ENCODE measurements around the gene AP2S1. TPM values are rescaled to one million over a fixed set of nuclear protein-coding genes. Genes with fewer than 3 reads are reported as not detected.

The AP2S1 gene
- total and polyA plus RNA-seq, 2 of the 4 experiments (the other 2 are of a cell fraction), result 144 to 274 TPM

- intact Hi-C loops (cut with micrococcal nuclease), result loop anchor here (2.0 kb wide), 1 partner anchor 50 kb away; no protein-coding TSS in a partner anchor
These were observed 11.8 kb upstream of the AP2S1 start for GRCh38 chr19:46862503-46862834.

More at GRCh38 chr19:46862503-46862834, 11.8 kb upstream of the AP2S1 start:
- peak overlapping the region; percentile 74; the same call in 1 of the 2 replicates for H3K27ac ChIP-seq (ENCODE audit: insufficient read depth, low read length)
- H3K27me3 ChIP-seq (ENCODE audit: control insufficient read depth, insufficient read depth, low read length), result no peaks in the 10 kb centered on the region
- H3K14ac ChIP-seq (replicated peaks; ENCODE audit: low read depth, low read length), result peak overlapping the region; percentile 76
- H2BK120ac ChIP-seq (ENCODE audit: low read depth, low read length), result no peak overlapping the region
- ATAC-seq (ENCODE audit: low read depth) (no peak), DNase-seq (no peak)
- H2AK5ac ChIP-seq (ENCODE audit: low read depth, low read length), result no peak overlapping the region; the same call in 1 of the 2 replicates
- H3K4me2 ChIP-seq (ENCODE audit: low read depth, low read length), result peak overlapping the region; percentile 97
- CTCF ChIA-PET, result interaction anchor here (0.6 to 1.2 kb wide), 2 partner anchors 12 to 128 kb away, joined by 5 to 7 read pairs; no protein-coding TSS in a partner anchor
- peaks cover 20% of the 10 kb centered on the region for H3K4me1 ChIP-seq (ENCODE audit: control insufficient read depth, insufficient read depth, low read length)
- H4K8ac ChIP-seq (ENCODE audit: low read depth in 2 of 2, low read length in 2 of 2), result no peak overlapping the region
- H3K9ac ChIP-seq (ENCODE audit: low read depth, low read length), result peak overlapping the region; percentile 94
- POLR2A ChIA-PET (ENCODE audit: unreplicated experiment), result no interaction called here
- dilution Hi-C loops (cut with HindIII; ENCODE audit: low sequenced_read_pairs, unreplicated experiment), result no loop called here
- peaks cover 68% of the 10 kb centered on the region for H4K20me1 ChIP-seq (ENCODE audit: insufficient read depth, low read length)
- TF ChIP-seq RCOR1 (IDR thresholded peaks at IDR 0.05; ENCODE audit: insufficient replicate concordance, low read length), result no peak
- TF ChIP-seq, protein P1, sequence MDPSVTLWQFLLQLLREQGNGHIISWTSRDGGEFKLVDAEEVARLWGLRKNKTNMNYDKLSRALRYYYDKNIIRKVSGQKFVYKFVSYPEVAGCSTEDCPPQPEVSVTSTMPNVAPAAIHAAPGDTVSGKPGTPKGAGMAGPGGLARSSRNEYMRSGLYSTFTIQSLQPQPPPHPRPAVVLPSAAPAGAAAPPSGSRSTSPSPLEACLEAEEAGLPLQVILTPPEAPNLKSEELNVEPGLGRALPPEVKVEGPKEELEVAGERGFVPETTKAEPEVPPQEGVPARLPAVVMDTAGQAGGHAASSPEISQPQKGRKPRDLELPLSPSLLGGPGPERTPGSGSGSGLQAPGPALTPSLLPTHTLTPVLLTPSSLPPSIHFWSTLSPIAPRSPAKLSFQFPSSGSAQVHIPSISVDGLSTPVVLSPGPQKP (IDR thresholded peaks at IDR 0.05; ENCODE audit: borderline replicate concordance, low read depth, low read length), result no peak
- no peak for TF ChIP-seq FOS (IDR thresholded peaks at IDR 0.05; ENCODE audit: low read depth, low read length)
- TF ChIP-seq MXI1 (IDR thresholded peaks at IDR 0.05; ENCODE audit: borderline replicate concordance, low read depth, low read length), result no peak
- no peak for TF ChIP-seq NFE2L2 (IDR thresholded peaks at IDR 0.05; ENCODE audit: low read depth, low read length)
- TF ChIP-seq BHLHE40 (IDR thresholded peaks at IDR 0.05; ENCODE audit: low read depth, low read length), result no peak
- no peak for TF ChIP-seq RAD21 (IDR thresholded peaks at IDR 0.05; ENCODE audit: low read length)
- TF ChIP-seq CHD1 (IDR thresholded peaks at IDR 0.05; ENCODE audit: low read depth, low read length), result no peak
- TF ChIP-seq POLR2A (IDR thresholded peaks at IDR 0.05; ENCODE audit: low read depth, low read length), result no peak
- no peak for TF ChIP-seq MAFK (IDR thresholded peaks at IDR 0.05; ENCODE audit: low read depth, low read length)
- no peak for TF ChIP-seq MAZ (IDR thresholded peaks at IDR 0.05; ENCODE audit: borderline replicate concordance, low read depth, low read length)
- no peak for TF ChIP-seq RFX5 (IDR thresholded peaks at IDR 0.05; ENCODE audit: low read depth, low read length)
- TF ChIP-seq SMC3 (IDR thresholded peaks at IDR 0.05; ENCODE audit: low read depth, low read length), result no peak
- TF ChIP-seq, protein P2, sequence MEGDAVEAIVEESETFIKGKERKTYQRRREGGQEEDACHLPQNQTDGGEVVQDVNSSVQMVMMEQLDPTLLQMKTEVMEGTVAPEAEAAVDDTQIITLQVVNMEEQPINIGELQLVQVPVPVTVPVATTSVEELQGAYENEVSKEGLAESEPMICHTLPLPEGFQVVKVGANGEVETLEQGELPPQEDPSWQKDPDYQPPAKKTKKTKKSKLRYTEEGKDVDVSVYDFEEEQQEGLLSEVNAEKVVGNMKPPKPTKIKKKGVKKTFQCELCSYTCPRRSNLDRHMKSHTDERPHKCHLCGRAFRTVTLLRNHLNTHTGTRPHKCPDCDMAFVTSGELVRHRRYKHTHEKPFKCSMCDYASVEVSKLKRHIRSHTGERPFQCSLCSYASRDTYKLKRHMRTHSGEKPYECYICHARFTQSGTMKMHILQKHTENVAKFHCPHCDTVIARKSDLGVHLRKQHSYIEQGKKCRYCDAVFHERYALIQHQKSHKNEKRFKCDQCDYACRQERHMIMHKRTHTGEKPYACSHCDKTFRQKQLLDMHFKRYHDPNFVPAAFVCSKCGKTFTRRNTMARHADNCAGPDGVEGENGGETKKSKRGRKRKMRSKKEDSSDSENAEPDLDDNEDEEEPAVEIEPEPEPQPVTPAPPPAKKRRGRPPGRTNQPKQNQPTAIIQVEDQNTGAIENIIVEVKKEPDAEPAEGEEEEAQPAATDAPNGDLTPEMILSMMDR (conservative IDR thresholded peaks at IDR 0.05; ENCODE audit: low read depth, low read length), result no peak
- no peak for TF ChIP-seq CEBPB (IDR thresholded peaks at IDR 0.05; ENCODE audit: low read depth, low read length)
- no peak for TF ChIP-seq USF2 (IDR thresholded peaks at IDR 0.05; ENCODE audit: low read depth, low read length)
- peaks cover 32% of the 10 kb centered on the region for H3K9me1 ChIP-seq (ENCODE audit: insufficient read depth, low read length)
- H3K23ac ChIP-seq (ENCODE audit: low read depth, low read length), result peak overlapping the region; percentile 78; the same call in 1 of the 2 replicates
- no peak overlapping the region for H4K5ac ChIP-seq (ENCODE audit: low read depth, low read length)
- H3K18ac ChIP-seq (ENCODE audit: low read depth, low read length), result no peak overlapping the region
- H2AK9ac ChIP-seq (replicated peaks; ENCODE audit: low read depth, low read length, poor library complexity), result peak overlapping the region; percentile 86
- H3K56ac ChIP-seq (ENCODE audit: extremely low read depth, insufficient read depth, low read length), result 0 out of 2 replicates have a peak overlapping the region, but pooled peaks have one; percentile 8
- no peak overlapping the region for H2BK15ac ChIP-seq (ENCODE audit: low read depth, low read length)
- no TSS peak for BruUV-seq (replicated peaks)
- 12% methylated on average over 7 of the region's 9 CpGs; no CpG with 5 or more reads in 1 of the 2 experiments for WGBS, 2 experiments (ENCODE audit: extremely low coverage in 2 of 2, insufficient read length in 1 of 2)
- H3K4me3 ChIP-seq (ENCODE audit: insufficient read depth, low read depth, low read length), result peak overlapping the region; percentile 68
- H3K79me1 ChIP-seq (ENCODE audit: low read depth in 1 of 2, low read length in 2 of 2), result peaks cover 43 to 70% of the 10 kb centered on the region in 2 experiments
- H2AFZ ChIP-seq (replicated peaks; ENCODE audit: low read length, poor library complexity), result no peak overlapping the region
- H3K9me3 ChIP-seq (ENCODE audit: control insufficient read depth, insufficient read depth, low read length), result no peaks in the 10 kb centered on the region
- in situ Hi-C loops (cut with MboI; ENCODE audit: low sequenced_read_pairs), result no loop called here
- H3K4ac ChIP-seq (ENCODE audit: low read depth, low read length), result no peak overlapping the region
- no peak overlapping the region for H2BK20ac ChIP-seq (ENCODE audit: low read depth, low read length)
- no peak overlapping the region for H2BK5ac ChIP-seq (ENCODE audit: low read depth, low read length, poor library complexity, severe bottlenecking)
- H3K36me3 ChIP-seq (ENCODE audit: control insufficient read depth, insufficient read depth, low read length), result no peaks in the 10 kb centered on the region
- no peak overlapping the region for H4K91ac ChIP-seq (ENCODE audit: insufficient read depth, low read depth, low read length)

Measured in IMR-90 (cell line).